H9 (cell line): ENCODE results near the gene LIMS2. TPM values are rescaled to one million over a fixed set of nuclear protein-coding genes. Genes with fewer than 3 reads are reported as not detected.

Experiments used
- DNase-seq: peaks from one replicate; pipeline ENCODE4 v3.0.0-alpha.2; 2017
- H2AFZ ChIP-seq: one replicate; pipeline ENCODE4 v1.6.1; 2013; ENCODE audit warnings: mild to moderate bottlenecking, low read length, control low read depth, moderate library complexity
- H2AK5ac ChIP-seq: 2 replicates; pipeline ENCODE4 v1.6.1; 2013; ENCODE audit warnings: low read length, control low read depth, mixed read lengths; ENCODE audit not compliant: insufficient read length
- H2BK120ac ChIP-seq: one replicate; pipeline ENCODE4 v1.6.1; 2013; ENCODE audit warnings: low read depth, mild to moderate bottlenecking, low read length, control low read depth, inconsistent platforms; ENCODE audit not compliant: poor library complexity, severe bottlenecking
- H2BK12ac ChIP-seq: 2 replicates; pipeline ENCODE4 v1.6.1; 2013; ENCODE audit warnings: low read length, control low read depth, mixed read lengths, low read depth; ENCODE audit not compliant: insufficient read length
- H2BK15ac ChIP-seq: 2 replicates; pipeline ENCODE4 v1.6.1; 2013; ENCODE audit warnings: low read depth, low read length, control low read depth
- H2BK20ac ChIP-seq: one replicate; pipeline ENCODE4 v1.6.1; 2013; ENCODE audit warnings: low read depth, mild to moderate bottlenecking, low read length, control low read depth, inconsistent platforms; ENCODE audit not compliant: poor library complexity, severe bottlenecking
- H2BK5ac ChIP-seq: 2 replicates; pipeline ENCODE4 v1.6.1; 2013; ENCODE audit warnings: low read length, control low read depth, mixed read lengths; ENCODE audit not compliant: insufficient read length
- H3K14ac ChIP-seq: 2 replicates; pipeline ENCODE4 v1.6.1; 2013; ENCODE audit warnings: low read length, control low read depth; ENCODE audit not compliant: insufficient read depth
- H3K18ac ChIP-seq: 2 replicates; pipeline ENCODE4 v1.6.1; 2013; ENCODE audit warnings: low read depth, mild to moderate bottlenecking, mixed read lengths, low read length, control low read depth; ENCODE audit not compliant: insufficient read length
- H3K23ac ChIP-seq: 2 replicates; pipeline ENCODE4 v1.6.1; 2013; ENCODE audit warnings: low read length, control low read depth, mixed read lengths, low read depth; ENCODE audit not compliant: insufficient read length
- H3K23me2 ChIP-seq: 2 replicates; pipeline ENCODE4 v1.6.1; 2013; ENCODE audit warnings: low read depth, mild to moderate bottlenecking, mixed read lengths, low read length, control low read depth; ENCODE audit not compliant: insufficient read length, poor library complexity, severe bottlenecking
- H3K27ac ChIP-seq: 2 replicates; pipeline ENCODE4 v1.5.1; 2013; ENCODE audit warnings: low read length, control low read depth, mixed read lengths, low read depth; ENCODE audit not compliant: insufficient read length
- H3K27me3 ChIP-seq: 2 replicates; pipeline ENCODE4 v1.6.1; 2013; ENCODE audit warnings: low read length, control low read depth, inconsistent platforms; ENCODE audit not compliant: insufficient read depth
- H3K4ac ChIP-seq: 2 replicates; pipeline ENCODE4 v1.6.1; 2013; ENCODE audit warnings: low read depth, mild to moderate bottlenecking, control low read depth, inconsistent platforms, low read length, moderate library complexity
- H3K4me1 ChIP-seq: 2 replicates; pipeline ENCODE4 v1.6.1; 2013; ENCODE audit warnings: low read length, control low read depth, inconsistent platforms; ENCODE audit not compliant: insufficient read depth
- H3K4me2 ChIP-seq: 2 replicates; pipeline ENCODE4 v1.6.1; 2013; ENCODE audit warnings: low read length, control low read depth, mixed read lengths; ENCODE audit not compliant: insufficient read length, insufficient read depth
- H3K56ac ChIP-seq: 2 replicates; pipeline ENCODE4 v1.6.1; 2013; ENCODE audit warnings: low read depth, mild to moderate bottlenecking, mixed read lengths, low read length, control low read depth; ENCODE audit not compliant: insufficient read length
- H3K79me1 ChIP-seq: 2 replicates; pipeline ENCODE4 v1.6.1; 2013; ENCODE audit warnings: low read depth, mild to moderate bottlenecking, moderate library complexity, low read length, control low read depth, inconsistent platforms; ENCODE audit not compliant: insufficient read depth, poor library complexity, severe bottlenecking
- H3K79me2 ChIP-seq: 2 replicates; pipeline ENCODE4 v1.6.1; 2013; ENCODE audit warnings: low read length, control low read depth, inconsistent platforms; ENCODE audit not compliant: insufficient read depth
- H3K9ac ChIP-seq: 2 replicates; pipeline ENCODE4 v1.6.1; 2013; ENCODE audit warnings: low read length, control low read depth, mixed read lengths; ENCODE audit not compliant: insufficient read length; ENCODE audit errors: extremely low read depth
- H3K9me3 ChIP-seq: one replicate; pipeline ENCODE4 v1.6.1; 2013; ENCODE audit warnings: low read depth, low read length, inconsistent platforms; ENCODE audit not compliant: control insufficient read depth
- H3T11ph ChIP-seq: one replicate; pipeline ENCODE4 v1.6.1; 2013; ENCODE audit warnings: mild to moderate bottlenecking, low read length, control low read depth, inconsistent platforms
- H4K20me1 ChIP-seq: one replicate; pipeline ENCODE4 v1.6.1; 2013; ENCODE audit not compliant: control insufficient read depth, insufficient read length, insufficient read depth
- H4K5ac ChIP-seq: 2 replicates; pipeline ENCODE4 v1.6.1; 2013; ENCODE audit warnings: low read depth, mild to moderate bottlenecking, mixed read lengths, low read length, control low read depth; ENCODE audit not compliant: insufficient read length
- H4K8ac ChIP-seq: replicated peaks from 2 replicates; pipeline ENCODE4 v1.6.1; 2013; ENCODE audit warnings: low read length, control low read depth, mixed read lengths, low read depth; ENCODE audit not compliant: insufficient read length
- H4K91ac ChIP-seq: 2 replicates; pipeline ENCODE4 v1.6.1; 2013; ENCODE audit warnings: low read depth, mild to moderate bottlenecking, moderate library complexity, mixed read lengths, low read length, control low read depth; ENCODE audit not compliant: insufficient read length
- H3K27ac Mint-ChIP-seq, 3 experiments: 2 replicates in 2 of 3; 3 replicates in 1 of 3; pipeline ENCODE4 v1.8.0; 2020 to 2021; ENCODE audit warnings: mixed read lengths in 3 of 3, mild to moderate bottlenecking in 1 of 3, moderate library complexity in 1 of 3
- H3K27me3 Mint-ChIP-seq: 2 replicates; pipeline ENCODE4 v1.8.0; 2021; ENCODE audit warnings: low read depth, mild to moderate bottlenecking, moderate library complexity, mixed read lengths
- H3K36me3 Mint-ChIP-seq, 3 experiments: 2 replicates in 2 of 3; 3 replicates in 1 of 3; pipeline ENCODE4 v1.8.0; 2020 to 2021; ENCODE audit warnings: low read depth in 3 of 3, mixed read lengths in 3 of 3; ENCODE audit not compliant: insufficient read depth in 1 of 3
- H3K4me1 Mint-ChIP-seq, 2 experiments: 2 replicates each; pipeline ENCODE4 v1.8.0; 2020; ENCODE audit warnings: mixed read lengths in 2 of 2
- H3K4me3 Mint-ChIP-seq, 2 experiments: 2 replicates in 1 of 2; 3 replicates in 1 of 2; pipeline ENCODE4 v1.8.0; 2020 to 2021; ENCODE audit warnings: mild to moderate bottlenecking in 2 of 2, mixed read lengths in 2 of 2, moderate library complexity in 1 of 2
- H3K9me3 Mint-ChIP-seq, 2 experiments: 2 replicates in 1 of 2; 3 replicates in 1 of 2; pipeline ENCODE4 v1.8.0; 2020; ENCODE audit warnings: mild to moderate bottlenecking in 2 of 2, mixed read lengths in 2 of 2, moderate library complexity in 1 of 2
- CTCF ChIP-seq: fragments of 200-600 bp; sonication (generic); conservative IDR thresholded peaks from 3 replicates; pipeline ENCODE4 v1.8.0; 2021; ENCODE audit warnings: antibody characterized with exemption, mild to moderate bottlenecking
- WGBS: extraction: QIAGEN DNeasy Blood & Tissue Kit; methylation state at CpG from one replicate; pipeline ENCODE4 v1.1.7; 2013; ENCODE audit warnings: missing lambda C conversion rate, low lambda C conversion rate, mixed read lengths; ENCODE audit not compliant: insufficient read length; ENCODE audit errors: extremely low coverage; 5-methylcytosine and 5-hydroxymethylcytosine counted together
- total RNA-seq: library from RNA; stranded (reverse); gene quantifications from 2 replicates; pipeline ENCODE4 v1.2.1, GENCODE V29; 2021

LIMS2 gene
- total RNA-seq, 1 experiment from 2014 or later = 5.9 TPM

GRCh38 chr2:127688405-127688804, 13.1 kb upstream of the LIMS2 start:
- Mint-ChIP-seq H3K27me3 (peaks cover 3% of the 10 kb centered on the region; the same call in 1 of the 2 replicates), H3K36me3 (peaks cover 13 to 25% (median 15%) of the 10 kb centered on the region in 3 experiments), H3K4me1 (peaks cover 6 to 12% of the 10 kb centered on the region in 2 experiments), H3K9me3 (peaks cover 39 to 46% of the 10 kb centered on the region in 2 experiments), H3K27ac (no peak overlapping the region), H3K4me3 (no peak overlapping the region)
- Histone ChIP-seq H3K79me1 (no peaks in the 10 kb centered on the region), H2BK120ac (no peak overlapping the region), H4K20me1 (no peaks in the 10 kb centered on the region), H3K4me2 (no peak overlapping the region), H3K9ac (no peak overlapping the region), H2AFZ (no peak overlapping the region), H4K91ac (no peak overlapping the region), H4K5ac (no peak overlapping the region), H3K14ac (no peak overlapping the region), H3K56ac (no peak overlapping the region), H4K8ac (no peak overlapping the region), H3K4me1 (no peaks in the 10 kb centered on the region; the same call in 1 of the 2 replicates), H2BK15ac (no peak overlapping the region), H2BK12ac (no peak overlapping the region), H3K27me3 (no peaks in the 10 kb centered on the region), H3T11ph (no peak overlapping the region), H3K79me2 (no peaks in the 10 kb centered on the region), H3K23me2 (no peaks in the 10 kb centered on the region), H3K27ac (no peak overlapping the region), H3K9me3 (peaks cover 14% of the 10 kb centered on the region), H3K18ac (no peak overlapping the region), H2AK5ac (no peak overlapping the region), H2BK5ac (no peak overlapping the region), H3K23ac (no peak overlapping the region), H3K4ac (no peak overlapping the region), H2BK20ac (no peak overlapping the region)
- WGBS = no CpG with 5 or more reads among the region's 1 CpG
- TF ChIP-seq CTCF = no peak
- no peak for DNase-seq
